Erythroblast (primary cell): ENCODE data around the gene HYCC2.
"Not testable (repeated sequence)": the region's sequence is repeated elsewhere in the genome, so short reads cannot be mapped to it uniquely, and the experiment has no call there.

Source experiments
- DNase-seq, 2 experiments: peaks; one replicate each; lab custom pipeline; 2025; lab: John Stamatoyannopoulos, UW
- GATA1 ChIP-seq: IDR thresholded peaks from 2 replicates; pipeline ENCODE4 v1.6.1; 2011; ENCODE audit warnings: low read depth, mild to moderate bottlenecking, control low read depth, low read length, moderate library complexity
- POLR2A ChIP-seq: IDR thresholded peaks from 2 replicates; pipeline ENCODE4 v1.6.1; 2011; ENCODE audit warnings: mild to moderate bottlenecking, low read length

The HYCC2 gene

DNA sequence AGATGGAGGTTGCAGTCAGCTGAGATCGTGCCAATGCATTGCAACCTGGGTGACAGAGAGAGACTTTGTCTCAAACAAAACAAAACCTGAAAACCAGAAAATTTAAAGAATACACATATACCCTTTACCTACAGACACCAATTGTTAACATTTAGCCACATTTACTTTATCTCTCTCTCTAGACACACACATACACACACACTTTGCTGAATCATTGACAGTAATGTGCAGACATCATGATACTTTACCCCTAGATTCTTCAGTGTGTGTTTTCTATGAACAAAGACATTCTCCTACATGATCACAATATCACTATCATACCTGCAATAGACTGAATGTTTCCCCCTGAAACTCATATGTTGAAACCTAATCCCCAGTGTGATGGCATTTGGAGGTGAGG lies 34.3 kb upstream of the HYCC2 start:
- TF ChIP-seq POLR2A = no peak
- TF ChIP-seq GATA1 = no peak

DNA sequence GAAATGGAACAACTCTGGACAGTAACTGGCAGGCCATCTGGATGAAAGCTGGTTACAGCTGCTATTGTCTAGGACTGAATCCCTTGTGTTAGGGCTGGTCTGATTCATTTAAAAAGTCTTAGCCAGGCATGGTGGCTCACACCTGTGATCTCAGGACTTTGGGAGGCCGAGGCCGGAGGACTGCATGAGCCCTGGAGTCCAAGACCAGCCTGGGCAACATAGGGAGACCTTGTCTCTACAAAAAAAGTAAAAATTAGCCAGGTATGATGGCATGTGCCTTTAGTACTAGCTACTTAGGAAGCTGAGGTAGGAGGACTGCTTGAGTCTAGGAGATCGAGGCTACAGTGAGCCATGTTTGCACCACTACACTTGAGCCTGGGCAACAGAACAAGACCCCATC lies 29.0 kb upstream of the HYCC2 start:
- no peak for DNase-seq
- TF ChIP-seq POLR2A (no peak), GATA1 (no peak)

More for the DNA sequence above, 34.3 kb upstream of the HYCC2 start:
- peak in 1 of 2 experiments; percentile 3 for DNase-seq

DNA sequence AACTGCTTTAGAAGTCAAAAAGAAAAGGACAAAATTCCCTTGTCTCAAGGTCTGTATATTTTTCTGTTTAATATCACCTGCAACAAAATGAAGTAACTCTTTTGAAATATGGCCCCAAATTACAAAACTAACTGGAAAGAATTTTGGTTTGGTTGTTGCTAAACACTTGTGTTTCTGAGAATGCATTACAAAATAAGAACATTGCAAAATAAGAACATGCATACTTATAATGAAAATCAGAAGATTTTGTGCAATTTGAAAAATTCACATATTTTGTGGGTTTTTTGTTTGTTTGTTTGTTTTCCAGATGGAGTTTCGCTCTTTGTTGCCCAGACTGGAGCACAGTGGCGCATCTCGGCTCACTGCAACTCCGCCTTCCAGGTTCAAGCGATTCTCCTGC lies 22.1 kb upstream of the HYCC2 start:
- TF ChIP-seq POLR2A (no peak), GATA1 (no peak)
- DNase-seq = no peak

DNA sequence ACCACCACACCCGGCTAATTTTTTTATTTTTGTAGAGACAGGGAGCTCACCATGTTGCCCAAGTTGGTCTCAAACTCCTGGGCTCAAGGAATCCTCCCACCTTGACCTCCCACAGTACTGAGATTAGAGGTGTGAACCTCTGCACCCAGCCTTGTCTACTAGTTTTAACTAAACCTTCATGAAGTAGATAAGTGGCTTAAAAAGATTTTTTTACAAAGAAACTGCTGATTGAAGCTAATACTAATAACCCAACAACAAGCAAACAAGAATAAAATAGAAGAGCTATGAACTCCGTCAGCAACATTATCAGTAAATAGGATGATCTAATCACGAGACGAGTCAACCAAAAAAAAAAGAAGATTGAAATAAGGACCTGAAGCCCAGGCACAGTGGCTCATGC lies 19.1 kb upstream of the HYCC2 start:
- no peak for DNase-seq
- no peak for TF ChIP-seq GATA1
- no peak for TF ChIP-seq POLR2A

DNA sequence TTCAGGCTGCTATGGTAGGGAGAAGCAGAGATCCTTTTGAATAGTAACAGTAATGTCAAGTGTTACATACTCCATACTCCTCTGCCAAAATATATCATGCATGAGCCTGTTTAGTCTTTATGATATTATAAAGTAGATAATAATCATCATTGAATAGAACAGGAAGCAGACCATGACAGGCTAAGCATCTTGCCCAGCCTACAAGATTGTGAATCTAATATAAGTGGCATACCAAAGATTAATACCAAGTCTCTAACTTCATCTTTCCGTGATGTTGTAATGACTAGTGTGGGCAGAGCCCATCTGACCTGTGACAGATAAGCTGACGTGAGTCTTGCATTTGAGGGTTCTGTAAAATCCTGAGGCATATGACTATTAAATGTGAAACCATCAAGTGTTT lies 13.4 kb upstream of the HYCC2 start:
- TF ChIP-seq POLR2A (peak; percentile 30), GATA1 (no peak)

DNA sequence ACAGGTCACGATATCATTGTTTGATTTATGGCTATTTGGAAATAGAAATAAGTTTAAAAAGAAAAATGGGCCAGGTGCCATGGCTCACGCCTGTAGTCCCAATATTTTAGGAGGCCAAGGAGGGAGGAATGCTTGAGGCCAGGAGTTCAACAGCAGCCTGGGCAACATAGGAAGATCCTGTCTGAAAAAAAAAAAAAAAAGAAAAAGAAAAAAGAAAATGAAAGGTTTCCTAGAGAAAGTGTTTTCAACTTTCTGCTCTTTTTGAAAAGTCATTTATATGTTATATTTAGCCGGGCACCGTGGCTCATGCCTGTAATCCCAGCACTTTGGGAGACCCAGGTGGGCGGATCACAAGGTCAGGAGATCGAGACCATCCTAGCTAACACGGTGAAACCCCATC lies 3.5 kb upstream of the HYCC2 start:
- DNase-seq = no peak
- TF ChIP-seq POLR2A = no peak
- TF ChIP-seq GATA1 = no peak

More for the DNA sequence above, 13.4 kb upstream of the HYCC2 start:
- peak; percentile 34 to 57 for DNase-seq

DNA sequence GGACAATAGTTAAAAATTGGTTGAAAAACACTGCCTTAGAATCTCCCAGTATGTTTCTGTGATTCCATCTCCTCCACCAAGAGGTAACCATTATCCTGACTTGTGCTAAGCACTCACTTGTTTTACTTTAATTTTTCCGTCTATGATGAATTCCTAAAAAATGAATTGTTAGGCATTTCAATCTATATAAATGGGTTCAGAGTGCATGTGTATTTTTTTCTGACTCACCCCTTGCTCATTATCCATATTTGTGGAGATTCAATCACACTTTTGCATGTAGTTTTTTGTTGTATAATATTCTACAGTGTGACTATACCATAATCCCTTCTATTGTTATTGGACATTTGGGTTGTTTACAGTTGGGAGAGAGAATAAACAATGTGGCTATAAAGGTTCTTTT lies 1.6 kb upstream of the HYCC2 start:
- no peak for TF ChIP-seq GATA1
- DNase-seq = no peak

DNA sequence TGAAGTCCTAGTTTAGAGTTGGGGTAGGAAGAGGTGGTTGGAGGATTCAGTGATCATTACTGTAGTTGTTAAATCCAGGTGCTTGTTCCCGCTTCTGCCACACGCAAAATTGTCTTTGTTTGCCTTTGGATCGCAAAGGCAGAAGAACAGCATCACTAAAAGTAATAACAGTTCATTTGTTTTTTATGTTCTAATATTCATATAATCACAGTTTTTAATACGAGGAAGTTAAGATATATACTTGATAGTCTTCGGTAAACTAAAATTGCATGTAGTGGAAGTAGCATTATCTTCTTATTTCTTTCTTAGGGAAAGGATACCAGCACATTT lies 695 bp upstream of the HYCC2 start:
- TF ChIP-seq GATA1 (no peak), POLR2A (no peak)
- no peak for DNase-seq

DNA sequence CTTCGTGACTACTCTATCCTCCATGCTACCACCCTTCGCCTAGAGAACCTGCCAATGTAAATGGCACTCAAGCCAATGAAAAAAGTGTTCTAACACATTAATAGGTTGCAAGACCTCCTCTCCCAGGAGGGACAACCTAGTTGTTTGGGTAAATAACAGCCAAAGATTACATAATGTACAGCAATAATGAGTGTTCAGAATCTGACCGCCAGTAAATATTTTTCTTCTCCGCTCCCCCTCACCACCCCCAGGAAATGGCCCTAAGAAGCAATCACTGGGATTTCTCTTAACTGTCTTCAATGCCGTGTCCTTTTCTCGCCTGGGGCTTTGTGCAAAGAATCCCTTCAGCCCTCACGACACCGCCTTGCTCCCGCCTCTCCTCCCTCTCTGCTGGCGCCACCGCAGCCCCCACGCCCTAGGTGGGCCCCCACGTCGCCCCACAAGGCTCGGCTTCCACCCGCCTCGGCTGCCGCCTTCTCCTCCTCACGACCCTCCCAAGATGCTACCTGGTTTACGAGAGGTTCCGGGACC lies 458 bp downstream of the HYCC2 start:
- peak; percentile 84 to 88 for DNase-seq
- no peak for TF ChIP-seq GATA1
- TF ChIP-seq POLR2A = no peak

DNA sequence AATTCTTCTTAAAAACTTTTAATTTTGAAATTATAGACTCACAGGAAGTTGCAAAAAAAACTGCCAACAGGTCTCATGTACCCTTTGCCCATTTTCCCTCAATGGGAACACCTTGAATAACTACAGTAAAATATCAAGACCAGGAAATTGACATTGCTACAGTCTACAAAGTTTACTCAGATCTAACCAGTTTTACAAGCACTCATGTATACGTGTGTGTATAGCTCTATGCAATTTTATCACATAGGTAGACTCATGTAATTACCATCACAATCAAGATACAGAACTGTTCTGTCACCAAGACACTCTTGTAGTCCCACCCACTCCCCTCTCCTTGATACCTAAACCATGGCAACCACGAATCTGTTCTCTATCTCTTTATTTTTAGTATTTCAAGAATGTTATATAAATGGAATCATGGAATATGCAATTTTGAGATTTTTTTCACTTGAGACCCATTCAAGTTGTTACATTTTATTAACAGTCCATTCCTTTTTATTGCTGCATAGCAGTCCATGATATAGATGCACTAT lies 6.6 kb downstream of the HYCC2 start:
- DNase-seq = no peak
- TF ChIP-seq POLR2A (no peak), GATA1 (no peak)

DNA sequence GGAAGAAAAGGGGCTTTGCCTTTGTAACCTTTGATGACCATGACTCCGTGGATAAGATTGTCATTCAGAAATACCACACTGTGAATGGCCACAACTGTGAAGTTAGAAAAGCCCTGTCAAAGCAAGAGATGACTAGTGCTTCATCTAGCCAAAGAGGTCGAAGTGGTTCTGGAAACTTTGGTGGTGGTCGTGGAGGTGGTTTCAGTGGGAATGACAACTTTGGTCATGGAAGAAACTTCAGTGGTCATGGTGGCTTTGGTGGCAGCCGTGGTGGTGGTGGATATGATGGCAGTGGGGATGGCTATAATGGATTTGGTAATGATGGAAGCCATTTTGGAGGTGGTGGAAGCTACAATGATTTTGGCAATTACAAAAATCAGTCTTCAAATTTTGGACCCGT lies 8.0 kb downstream of the HYCC2 start:
- not testable (repeated sequence) for DNase-seq

DNA sequence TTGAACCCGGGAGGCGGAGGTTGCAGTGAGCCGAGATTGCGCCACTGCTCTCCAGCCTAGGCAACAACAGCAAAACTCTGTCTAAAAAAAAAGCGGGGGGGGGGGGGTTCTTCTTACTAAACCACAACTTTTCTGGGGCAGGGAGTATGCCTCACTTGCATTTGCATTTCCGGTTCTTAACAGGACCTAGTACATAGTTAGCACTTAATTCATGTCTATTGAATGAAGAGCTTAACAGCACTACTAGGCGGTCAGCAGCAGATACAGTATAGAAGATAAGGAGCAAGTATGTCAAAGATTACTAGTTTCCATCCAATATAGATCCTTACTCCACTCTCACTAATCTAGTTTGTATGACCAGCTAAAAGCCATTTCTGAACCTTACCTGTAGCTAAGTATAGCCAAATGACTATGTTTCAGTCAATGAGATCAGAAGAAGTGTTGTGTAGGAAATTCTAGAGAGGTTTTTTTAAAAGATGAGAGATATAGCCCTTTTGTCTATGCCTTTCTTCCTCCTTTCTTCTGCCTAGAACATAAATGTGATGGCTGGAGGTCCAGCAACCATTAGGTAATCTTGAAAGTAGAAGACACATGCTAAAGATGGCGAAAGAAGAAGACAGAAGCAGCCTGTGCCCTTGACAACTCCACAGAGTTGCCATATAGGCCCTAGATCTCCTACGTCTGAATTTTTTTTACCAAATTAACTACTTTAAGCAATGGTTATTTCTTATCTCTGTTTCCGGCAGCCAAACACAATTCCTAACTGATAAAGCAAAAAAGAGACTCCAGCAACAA lies 11.3 kb downstream of the HYCC2 start:
- peak; percentile 32 to 49 for DNase-seq
- TF ChIP-seq GATA1 (no peak), POLR2A (no peak)

DNA sequence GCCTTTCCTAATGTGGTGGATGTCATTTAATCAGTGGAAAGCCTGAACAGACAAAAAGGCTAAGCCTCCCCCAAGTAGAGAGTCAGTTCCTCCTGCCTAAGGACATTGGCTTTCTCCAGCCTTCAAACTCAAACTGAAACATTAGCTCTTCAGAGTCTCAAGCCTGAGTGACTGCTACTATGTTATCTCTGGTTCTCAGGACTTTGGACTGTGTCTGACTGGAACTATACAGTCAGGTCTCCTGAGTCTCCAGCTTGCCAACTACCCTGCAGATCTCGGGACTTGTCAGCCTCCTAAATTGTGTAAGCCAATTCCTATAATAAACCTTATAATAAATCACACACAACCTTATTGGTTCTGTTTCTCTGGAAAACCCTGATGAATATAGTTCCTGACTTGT lies 12.6 kb downstream of the HYCC2 start:
- TF ChIP-seq POLR2A = no peak
- no peak for TF ChIP-seq GATA1
- DNase-seq = peak; percentile 38 to 57

DNA sequence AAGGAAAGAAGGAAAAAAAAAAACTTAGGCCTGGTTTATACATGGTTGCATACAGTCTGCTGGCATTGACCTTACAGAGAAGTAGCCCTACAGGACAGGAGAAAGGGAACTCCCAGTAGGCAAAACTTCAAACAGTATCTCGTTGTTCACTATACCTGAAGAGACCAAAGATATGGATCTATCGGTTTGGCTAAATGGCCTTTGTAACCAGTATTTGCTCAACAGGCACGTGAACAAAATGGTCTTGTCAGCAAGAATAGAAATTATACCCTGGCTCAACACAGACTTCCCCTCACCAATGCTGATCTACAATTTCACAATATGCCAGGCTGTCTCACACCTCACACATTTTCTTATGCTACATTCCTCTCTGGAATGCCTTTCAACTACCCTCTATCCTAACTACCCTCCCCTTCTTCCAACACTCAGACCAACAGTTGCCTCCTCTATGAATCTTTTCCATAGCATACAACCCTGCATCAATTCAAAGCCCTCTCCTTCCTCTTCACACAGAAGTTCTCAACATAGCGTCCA lies 13.7 kb downstream of the HYCC2 start:
- TF ChIP-seq POLR2A (no peak), GATA1 (no peak)
- DNase-seq = no peak
